OCI-M1 (cell line): ENCODE data around the gene PTPRZ1.

Source experiments
- DNase-seq: peaks from one replicate; lab custom pipeline; 2025; lab: John Stamatoyannopoulos, UW

Gene PTPRZ1

GRCh38 chr7:121891731-121892130 lies 18.8 kb downstream of the PTPRZ1 start:
- DNase-seq, result peak; percentile 2

- DNase-seq, result no peak
Observed at GRCh38 chr7:121901026-121901425, 28.1 kb downstream of the PTPRZ1 start.

GRCh38 chr7:121904120-121904519 lies 31.2 kb downstream of the PTPRZ1 start:
- no peak for DNase-seq

- no peak for DNase-seq
Observed at GRCh38 chr7:121908042-121908441, 35.1 kb downstream of the PTPRZ1 start.

GRCh38 chr7:121909716-121910345 lies 36.9 kb downstream of the PTPRZ1 start:
- no peak for DNase-seq

GRCh38 chr7:121913947-121914675 lies 41.1 kb downstream of the PTPRZ1 start:
- DNase-seq, result no peak

GRCh38 chr7:121914676-121915279 lies 41.8 kb downstream of the PTPRZ1 start:
- DNase-seq, result no peak

- no peak for DNase-seq
Observed at GRCh38 chr7:121916211-121916610, 43.2 kb downstream of the PTPRZ1 start.

GRCh38 chr7:121919986-121920385 lies 47.0 kb downstream of the PTPRZ1 start:
- no peak for DNase-seq

- no peak for DNase-seq
Observed at GRCh38 chr7:121924269-121925186, 51.6 kb downstream of the PTPRZ1 start.

GRCh38 chr7:121931149-121931902 lies 58.4 kb downstream of the PTPRZ1 start:
- DNase-seq, result peak; percentile 50

GRCh38 chr7:121932768-121933167 lies 59.8 kb downstream of the PTPRZ1 start:
- DNase-seq, result no peak

- no peak for DNase-seq
Observed at GRCh38 chr7:121936951-121937623, 64.1 kb downstream of the PTPRZ1 start.

- DNase-seq, result no peak
Observed at GRCh38 chr7:121938429-121938996, 65.6 kb downstream of the PTPRZ1 start.

GRCh38 chr7:121940918-121941317 lies 68.0 kb downstream of the PTPRZ1 start:
- no peak for DNase-seq

GRCh38 chr7:121941830-121942229 lies 68.9 kb downstream of the PTPRZ1 start:
- no peak for DNase-seq

GRCh38 chr7:121945066-121945465 lies 72.1 kb downstream of the PTPRZ1 start:
- no peak for DNase-seq

- DNase-seq, result no peak
Observed at GRCh38 chr7:121945480-121946236, 72.7 kb downstream of the PTPRZ1 start.

GRCh38 chr7:121953164-121953563 lies 80.2 kb downstream of the PTPRZ1 start:
- DNase-seq, result no peak

- DNase-seq, result no peak
Observed at GRCh38 chr7:121953601-121954000, 80.6 kb downstream of the PTPRZ1 start.
